GM21390 (cell line): ENCODE data around the gene TXNRD1.
"Not testable (repeated sequence)": the region's sequence is repeated elsewhere in the genome, so short reads cannot be mapped to it uniquely, and the experiment has no call there.

Source experiments
- ATAC-seq: cut with Tn5 transposase; IDR thresholded peaks from one replicate; pipeline ENCODE4 v1.9.1; 2021; ENCODE audit not compliant: unreplicated experiment

The TXNRD1 gene

DNA sequence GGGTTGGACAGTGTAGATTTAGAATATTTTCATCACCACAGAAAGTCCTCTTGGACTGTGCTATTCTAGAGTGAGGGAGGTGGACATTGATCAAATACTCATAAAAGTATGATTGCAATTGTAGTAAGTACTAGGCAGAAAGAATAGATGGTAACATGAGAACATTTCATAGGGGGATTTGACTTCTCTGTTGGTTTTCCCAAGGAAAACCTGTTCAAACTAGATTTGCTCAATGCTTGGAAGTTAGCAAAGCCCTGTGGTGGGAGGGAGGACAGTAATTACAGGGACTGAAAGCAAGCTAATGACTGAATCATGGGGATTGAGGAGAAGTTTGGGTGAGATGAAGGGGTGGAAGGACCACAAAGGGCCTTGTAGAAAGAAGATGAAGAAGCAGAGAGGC lies 63.6 kb downstream of the TXNRD1 start:
- ATAC-seq = no peak

DNA sequence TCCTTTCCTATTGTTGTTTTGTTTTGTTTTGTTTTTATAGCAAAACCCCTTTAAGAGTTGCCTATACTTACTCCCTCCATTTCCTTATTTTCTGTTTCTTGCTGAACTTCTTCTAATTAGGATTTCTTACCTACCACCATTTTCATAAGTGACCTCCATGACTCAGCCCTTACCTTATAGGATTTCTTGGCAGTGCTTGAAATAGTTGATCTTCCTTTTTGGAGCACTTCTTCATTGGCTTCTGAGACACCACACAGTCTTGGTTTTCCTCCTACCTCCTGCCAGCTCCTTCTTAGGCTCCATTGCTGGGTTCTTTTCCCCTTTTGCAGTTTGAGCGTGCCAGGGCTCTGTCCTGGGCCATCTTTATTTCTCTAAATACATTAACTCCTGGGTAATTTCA lies 64.5 kb downstream of the TXNRD1 start:
- ATAC-seq = no peak

DNA sequence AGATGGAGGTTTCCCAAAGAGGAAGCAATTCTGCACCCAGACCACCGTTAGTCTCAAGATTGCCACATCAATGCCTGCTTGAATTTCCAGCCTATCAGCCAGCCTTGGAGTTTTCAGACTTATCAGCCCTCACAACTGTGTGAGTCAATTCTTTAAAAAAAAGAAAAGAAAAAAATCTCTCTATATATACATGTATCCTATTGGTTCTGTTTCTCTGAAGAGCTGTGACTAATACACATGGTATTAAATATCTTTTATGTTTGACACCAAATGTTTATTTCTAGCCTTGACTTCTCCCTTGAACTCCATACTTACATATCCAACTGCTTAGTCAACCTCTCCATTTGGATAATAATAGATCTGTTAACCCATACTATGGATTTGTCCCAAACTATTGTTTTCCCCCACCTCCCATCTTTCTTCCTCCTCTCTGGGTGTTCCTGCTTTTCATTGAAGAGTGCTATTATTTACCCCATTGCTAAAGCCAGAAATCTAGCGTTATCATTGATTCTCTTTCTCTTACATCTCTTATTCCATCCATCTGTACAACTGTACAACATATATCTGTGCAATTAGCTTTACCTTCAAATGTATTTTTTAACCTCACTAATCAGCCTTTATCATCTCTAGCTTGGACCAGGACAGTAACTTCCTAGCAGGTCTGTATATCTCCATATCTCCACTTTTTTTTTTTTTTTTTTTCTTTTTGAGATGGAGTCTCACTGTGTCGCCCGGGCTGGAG lies 65.3 kb downstream of the TXNRD1 start:
- ATAC-seq = no peak

DNA sequence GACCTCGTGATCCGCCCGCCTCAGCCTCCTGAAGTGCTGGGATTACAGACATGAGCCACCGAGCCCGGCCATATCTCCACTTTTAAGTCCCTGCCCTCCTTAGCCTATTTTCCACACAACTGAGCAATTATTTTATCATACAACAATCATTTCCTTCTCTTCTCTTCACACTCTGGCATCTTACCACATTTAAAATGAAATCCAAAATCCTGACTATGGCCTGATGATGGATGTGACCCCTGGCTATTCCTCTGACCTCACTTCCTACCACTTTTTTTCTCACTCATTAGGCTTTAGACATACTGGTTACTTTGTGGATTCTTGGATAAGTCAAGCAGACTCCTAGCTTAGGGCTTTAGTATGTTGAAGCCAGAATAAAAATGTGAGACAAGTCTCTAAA lies 66.1 kb downstream of the TXNRD1 start:
- no peak for ATAC-seq

DNA sequence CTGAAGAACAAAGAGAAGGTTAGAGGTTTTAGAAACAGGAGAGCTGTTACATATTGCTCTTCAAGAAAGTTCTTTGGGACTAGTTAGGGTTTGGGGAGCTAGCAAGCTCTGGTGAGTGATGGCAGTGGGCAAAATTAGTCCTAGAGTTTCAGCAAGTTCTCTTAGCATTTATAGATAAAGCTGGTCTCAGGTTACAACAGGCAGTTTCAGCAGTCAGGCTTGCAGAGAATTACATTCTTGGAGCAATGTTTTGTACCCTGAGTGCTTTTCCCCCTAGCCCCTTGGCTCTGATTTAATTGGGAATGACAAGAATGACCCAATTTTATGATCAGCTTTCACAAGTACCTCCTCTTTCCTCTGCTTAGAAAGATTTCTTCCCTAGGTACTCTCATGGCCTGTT lies 66.5 kb downstream of the TXNRD1 start:
- ATAC-seq = no peak

DNA sequence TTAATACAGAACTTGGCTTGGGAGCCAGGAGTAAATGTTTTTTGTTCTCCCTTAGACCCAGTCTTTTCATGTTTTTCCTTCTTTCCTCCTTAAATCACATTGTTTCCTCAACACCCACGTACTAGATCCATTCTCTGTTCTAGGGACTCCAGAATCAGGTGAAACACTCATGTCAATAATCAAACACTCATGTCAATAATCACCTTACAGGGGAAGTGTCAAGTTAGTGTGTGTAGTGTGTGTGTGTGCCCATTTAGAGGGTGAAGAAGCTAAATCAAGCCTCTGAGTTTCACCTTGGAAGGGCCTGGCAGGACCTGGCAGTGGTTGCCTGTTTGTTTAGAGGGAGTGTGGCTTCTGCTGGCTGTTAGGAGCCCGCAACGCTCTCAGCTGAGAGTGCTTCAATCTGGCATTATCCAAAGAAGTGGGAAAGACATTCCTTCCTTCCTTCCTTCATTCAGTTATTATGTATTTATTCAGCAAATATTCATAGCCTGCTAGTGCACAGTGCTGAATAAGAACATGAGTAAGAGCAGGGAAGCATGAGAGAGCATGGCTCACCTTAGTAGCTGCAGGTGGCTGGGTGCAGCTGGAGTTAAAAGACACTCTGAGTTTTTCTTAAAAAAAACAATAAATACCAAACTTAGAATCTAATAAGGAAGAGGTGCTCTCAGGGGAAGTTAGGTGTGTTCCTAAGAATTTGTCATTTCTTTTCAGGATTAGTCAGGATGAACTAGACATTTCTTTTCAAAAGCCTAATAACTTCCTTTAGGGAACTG lies 70.3 kb downstream of the TXNRD1 start:
- ATAC-seq = no peak

DNA sequence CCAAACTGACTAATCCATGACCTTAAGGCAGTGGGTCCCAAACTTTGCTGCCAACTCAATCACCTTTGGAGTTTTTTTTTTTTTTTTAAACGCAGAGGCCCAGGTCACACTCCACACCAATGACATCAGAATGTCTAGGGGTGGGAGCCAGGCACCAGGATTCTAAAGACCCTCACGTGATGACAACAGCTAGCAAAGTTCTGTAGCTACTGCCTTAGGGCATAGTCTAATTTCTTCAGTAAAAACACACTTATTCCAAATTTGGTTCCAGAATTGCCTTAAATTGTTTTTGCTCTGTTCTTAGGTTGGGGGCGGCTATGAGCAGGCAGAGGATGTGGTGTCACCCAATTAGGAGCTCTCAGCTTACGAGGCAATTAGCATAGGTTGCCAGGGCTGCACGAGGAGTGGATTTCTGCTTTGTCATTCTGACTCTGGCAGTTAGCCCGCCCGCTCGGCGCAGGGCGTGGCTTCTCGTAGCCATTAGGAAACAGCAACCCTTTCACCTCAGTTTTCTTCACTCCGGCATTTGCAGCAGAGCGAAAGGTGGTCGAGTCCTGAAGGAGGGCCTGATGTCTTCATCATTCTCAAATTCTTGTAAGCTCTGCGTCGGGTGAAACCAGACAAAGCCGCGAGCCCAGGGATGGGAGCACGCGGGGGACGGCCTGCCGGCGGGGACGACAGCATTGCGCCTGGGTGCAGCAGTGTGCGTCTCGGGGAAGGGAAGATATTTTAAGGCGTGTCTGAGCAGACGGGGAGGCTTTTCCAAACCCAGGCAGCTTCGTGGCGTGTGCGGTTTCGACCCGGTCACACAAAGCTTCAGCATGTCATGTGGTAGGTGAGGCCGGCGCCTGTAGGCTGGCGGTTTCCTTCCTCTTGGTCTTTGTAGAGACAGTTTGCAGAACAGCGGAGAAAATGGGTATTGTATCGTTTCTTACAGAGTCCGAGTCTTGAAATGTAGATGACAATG lies 71.2 kb downstream of the TXNRD1 start:
- peak; percentile 85 for ATAC-seq

DNA sequence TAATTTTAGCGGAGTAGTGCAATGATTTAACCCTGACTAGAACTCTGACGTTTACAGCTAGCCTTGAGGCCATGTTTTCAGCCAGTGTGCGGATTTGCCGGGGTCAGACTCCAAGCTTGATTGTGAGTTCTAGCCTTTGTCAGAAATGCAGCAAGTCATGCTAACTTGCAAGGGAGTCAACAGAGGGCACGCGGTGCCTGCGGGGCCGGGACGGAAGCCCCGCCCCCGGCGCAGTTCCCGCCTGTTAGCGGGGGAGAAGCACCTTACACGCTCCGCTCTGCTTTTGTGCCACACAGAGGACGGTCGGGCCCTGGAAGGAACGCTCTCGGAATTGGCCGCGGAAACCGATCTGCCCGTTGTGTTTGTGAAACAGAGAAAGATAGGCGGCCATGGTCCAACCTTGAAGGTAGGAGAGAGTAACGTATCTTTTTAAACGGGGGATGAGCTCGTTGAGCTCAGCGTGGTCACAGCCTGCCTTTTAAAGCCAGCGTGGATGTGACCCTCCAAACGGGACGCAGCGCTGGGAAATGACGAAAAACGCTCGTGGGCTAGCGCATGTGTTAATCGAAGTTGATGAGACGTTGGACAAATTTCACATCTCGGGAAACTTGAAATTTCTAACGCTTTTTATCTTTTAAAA lies 73.2 kb downstream of the TXNRD1 start:
- peak; percentile 46 for ATAC-seq

DNA sequence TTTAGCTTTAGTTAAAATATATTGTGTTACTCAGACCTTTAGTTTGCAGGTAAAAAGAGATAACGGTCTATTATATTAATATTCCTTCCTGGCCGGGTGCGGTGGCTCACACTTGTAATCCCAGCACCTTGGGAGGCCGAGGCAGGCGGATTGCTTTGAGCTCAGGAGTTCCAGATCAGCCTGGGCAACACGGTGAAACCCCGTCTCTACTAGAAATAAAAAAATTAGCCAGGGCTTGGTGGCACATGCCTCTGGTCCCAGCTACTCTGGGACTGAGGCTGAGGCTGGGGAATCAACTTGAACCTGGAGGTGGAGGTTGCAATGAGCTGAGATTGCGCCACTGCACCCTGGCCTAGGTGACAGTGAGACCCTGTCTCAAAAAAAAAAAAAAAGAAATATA lies 74.7 kb downstream of the TXNRD1 start:
- ATAC-seq = no peak

DNA sequence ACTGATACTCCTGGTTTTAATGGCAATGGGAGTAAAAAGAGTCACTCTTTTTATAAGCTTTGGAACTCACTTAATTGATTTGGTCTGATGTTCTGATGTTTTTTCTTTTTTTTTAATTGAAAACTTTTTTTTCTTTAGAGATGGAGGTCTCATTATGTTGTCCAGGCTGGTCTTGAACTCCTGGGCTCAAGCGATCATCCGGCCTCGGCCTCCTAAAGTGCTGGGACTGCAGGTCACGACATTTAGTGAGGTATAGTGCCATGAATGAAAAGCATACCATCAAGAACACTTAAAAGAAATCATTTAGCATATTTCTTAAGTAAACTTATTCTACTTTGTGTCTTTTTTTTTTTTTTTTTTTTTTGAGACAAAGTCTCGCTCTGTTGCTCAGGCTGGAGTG lies 75.3 kb downstream of the TXNRD1 start:
- no peak for ATAC-seq

DNA sequence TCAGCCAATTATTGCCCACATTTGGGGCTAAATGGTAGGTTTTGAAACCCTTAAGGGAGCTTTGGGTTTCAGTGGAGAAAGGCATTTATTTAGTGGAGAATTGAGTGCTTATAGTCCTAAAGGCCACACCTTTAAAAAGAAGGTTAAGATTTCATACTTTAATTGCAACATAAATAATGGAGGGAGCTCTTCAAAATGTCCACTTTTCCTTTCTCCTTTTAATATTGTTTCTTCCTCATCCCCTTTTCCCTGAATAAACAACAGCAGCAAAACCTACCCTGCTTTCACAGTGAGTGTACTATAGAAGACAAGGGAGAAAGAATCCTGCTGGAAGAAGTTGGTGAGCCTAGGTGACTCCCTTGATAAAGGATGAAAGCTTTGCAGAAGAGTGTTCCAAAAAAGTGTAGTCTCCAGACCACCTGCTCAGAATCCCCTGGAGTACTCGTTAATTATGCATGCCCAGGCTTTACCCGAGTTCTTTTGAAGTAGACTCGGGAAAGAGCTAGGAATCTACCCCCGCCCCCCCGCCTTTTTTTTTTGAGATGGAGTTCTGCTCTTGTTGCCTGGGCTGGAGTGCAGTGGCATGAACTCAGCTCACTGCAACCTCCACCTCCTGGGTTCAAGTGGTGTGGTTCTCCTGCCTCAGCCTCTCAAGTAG lies 76.4 kb downstream of the TXNRD1 start:
- ATAC-seq = no peak

DNA sequence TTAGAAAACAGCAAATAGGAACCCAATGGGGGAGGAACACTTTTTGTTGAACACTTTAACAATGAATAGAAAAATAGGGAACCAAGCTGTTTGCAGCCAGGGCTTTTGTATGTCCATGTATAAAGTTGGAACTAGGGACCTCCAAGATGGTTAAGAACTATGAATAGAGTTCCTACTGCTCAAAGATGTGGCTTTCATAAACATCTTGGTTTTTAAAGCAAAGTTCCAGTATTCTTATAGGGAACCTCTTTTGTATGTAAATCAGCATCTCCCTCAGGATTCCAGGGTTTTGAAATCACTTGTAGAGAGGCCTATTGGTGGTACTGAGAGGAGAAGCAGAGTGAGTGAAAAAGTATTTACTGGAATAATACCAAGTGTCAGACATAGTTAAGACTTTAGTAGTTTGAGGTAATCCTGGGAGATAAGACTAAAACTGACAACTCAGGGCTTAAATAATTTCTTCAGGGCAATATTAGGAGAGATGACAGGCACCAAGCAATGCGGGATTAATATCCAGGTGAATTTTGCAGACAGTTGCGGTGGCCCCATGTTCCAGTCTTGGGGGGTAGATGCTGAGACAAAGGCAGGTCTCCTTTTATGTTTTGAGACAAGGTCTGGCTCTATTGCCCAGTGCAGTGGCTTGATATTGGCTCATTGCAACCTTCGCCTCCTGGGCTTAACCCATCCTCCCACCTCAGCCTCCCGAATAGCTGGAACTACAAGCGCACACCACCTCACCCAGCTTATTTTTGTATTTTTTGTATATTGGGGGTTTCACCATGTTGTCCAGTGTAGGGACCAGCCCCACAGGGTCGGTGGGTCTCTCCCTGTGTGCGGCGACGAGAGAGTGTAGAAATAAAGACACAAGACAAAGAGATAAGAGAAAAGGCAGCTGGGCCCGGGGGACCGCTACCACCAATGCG lies 77.6 kb downstream of the TXNRD1 start:
- ATAC-seq = no peak

DNA sequence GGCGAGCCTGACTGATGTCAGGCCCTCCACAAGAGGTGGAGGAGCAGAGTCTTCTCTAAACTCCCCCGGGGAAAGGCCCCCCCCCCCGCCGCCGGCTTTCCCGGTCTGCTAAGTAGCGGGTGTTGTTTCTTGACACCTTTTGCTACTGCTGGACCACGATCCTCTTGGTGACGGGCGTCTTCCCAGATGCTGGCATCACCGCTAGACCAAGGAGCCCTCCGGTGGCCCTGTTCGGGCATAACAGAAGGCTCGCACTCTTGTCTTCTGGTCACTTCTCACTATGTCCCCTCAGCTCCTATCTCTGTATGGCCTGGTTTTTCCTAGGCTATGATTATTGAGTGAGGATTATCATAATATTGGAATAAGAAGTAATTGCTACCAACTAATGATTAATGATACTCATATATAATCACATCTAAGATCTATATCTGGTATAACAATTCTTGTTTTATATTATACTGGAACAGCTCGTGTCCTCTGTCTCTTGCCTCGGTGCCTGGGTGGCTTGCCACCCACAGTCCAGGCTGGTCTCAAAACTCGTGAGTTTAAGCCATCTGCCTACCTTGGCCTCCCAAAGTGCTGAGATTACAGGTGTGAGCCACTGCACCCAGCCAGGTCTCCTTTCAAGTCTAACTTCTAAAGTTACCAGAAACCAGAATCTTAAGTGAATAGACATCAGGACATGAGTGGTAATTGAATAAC lies 78.7 kb downstream of the TXNRD1 start:
- ATAC-seq = not testable (repeated sequence)

DNA sequence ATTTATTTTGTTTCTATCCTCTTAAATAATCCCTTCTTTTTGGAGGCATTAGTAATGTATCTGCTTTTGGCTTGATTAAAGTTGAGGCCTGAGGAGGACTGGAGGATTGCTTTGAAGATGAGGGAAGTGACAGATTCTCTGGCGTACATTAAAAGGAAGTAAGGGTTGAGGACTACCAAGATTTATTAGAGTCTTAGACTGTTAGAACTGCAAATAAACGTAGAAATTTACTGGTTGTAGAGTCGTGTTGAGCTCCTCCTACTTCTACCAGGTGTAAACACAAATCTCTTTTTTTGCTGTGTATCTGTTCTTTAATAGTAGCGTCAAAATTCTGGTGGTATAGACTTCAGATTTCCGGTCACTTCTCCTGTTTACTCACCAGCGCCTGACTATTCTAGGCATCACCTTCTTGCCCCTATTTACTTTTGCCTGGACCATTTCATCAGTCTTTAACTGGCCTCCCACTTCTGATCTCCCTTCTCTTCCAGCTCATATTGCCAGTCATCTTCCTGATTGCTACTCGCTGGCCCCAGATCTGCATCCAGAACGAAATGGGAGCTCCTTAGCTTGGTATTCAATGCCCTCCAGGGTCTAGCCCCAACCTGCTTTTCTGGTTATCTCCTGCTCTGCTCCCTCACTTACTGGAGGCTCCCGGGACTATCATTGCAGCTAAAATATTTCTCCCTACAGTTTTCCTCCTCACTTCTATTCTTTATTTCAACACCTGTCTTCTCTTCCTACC lies 79.5 kb downstream of the TXNRD1 start:
- no peak for ATAC-seq

DNA sequence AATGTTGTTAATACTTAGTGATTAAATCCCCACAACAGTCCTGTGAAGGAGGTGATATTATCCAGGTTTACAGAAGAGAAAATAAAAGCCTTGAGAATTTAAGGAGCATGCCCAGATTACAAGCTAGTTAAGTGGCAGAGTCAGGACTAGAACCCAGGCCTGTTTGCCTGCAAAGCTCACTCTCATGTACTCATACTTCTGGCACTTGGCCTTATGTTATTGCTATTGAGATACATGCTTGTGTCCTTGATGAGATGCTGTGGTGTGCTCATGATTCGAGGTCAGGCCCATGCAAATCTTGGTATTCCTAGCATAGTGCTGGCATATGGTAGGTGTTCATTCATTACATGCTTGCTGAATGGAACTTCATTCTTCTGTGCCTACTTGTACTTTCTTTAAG lies 80.4 kb downstream of the TXNRD1 start:
- no peak for ATAC-seq

DNA sequence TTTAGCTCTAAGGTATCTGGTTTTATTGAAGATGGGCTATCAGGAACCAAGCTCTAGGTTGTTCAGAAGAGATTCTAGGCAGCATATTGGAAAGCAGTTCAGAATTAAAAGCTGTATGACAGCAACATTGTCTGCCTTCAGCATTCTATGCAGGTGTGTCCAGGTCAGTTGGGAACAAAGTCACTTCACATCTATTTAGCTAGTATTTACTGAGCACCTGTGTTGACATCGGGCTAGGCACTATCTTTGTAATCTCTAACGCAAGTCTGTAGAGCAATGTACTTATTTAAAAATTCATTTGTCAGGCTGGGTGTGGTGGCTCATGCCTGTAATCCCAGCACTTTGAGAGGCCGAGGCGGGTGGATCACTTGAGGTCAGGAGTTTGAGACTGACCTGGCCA lies 81.1 kb downstream of the TXNRD1 start:
- ATAC-seq = no peak

DNA sequence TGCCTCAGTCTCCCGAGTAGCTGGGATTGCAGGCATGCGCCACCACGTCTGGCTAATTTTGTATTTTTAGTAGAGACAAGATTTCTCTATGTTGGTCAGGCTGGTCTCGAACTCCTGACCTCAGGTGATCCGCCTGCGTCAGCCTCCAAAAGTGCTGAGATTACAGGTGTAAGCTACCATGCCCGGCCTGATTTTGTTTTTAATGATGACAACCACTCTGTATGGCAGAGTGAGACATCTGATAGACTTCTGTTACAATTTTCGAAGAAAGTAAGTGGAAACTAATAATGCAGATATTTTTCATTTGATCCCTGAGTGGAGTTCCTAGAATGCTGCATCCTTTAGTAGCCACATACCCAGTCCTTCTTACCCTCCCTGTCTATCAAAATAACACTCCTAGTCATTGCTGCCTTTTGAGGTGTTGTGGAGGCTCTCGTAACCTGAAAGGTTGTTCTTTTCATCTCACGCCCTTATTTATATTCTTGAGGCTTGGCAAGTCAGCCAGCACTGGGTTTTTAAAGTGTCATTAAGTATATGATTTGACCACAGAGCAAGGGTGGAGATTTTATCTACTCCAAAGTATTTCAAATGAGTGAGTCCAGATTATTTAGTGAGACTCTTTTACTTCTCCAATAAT lies 82.0 kb downstream of the TXNRD1 start:
- ATAC-seq = no peak
